WTC11 (cell line): ENCODE measurements around the gene SLC23A2.

ENCODE experiments used
- AFF4 ChIP-seq: sonication (generic); formaldehyde crosslinking; IDR thresholded peaks from 2 replicates; pipeline ENCODE4 v1.8.1; 2023; ENCODE audit warnings: mild to moderate bottlenecking, missing genetic modification reagents, borderline replicate concordance
- CREB1 ChIP-seq: sonication (generic); formaldehyde crosslinking; IDR thresholded peaks from 2 replicates; pipeline ENCODE4 v1.8.0; 2023; ENCODE audit warnings: mild to moderate bottlenecking, missing genetic modification reagents
- CTCF ChIP-seq: fragments of 200-600 bp; IDR thresholded peaks from 2 replicates; pipeline ENCODE4 v1.8.0; 2022; ENCODE audit warnings: antibody characterized with exemption
- ETV6 ChIP-seq: sonication (generic); formaldehyde crosslinking; IDR thresholded peaks from 2 replicates; pipeline ENCODE4 v1.8.1; 2022; ENCODE audit warnings: mild to moderate bottlenecking, missing genetic modification reagents
- GRHL2 ChIP-seq: fragments of 250-450 bp; sonication (Bioruptor Pico); IDR thresholded peaks from 2 replicates; pipeline ENCODE4 v1.8.0; 2022; ENCODE audit warnings: mild to moderate bottlenecking, moderate library complexity; ENCODE audit not compliant: insufficient replicate concordance, severe bottlenecking
- NR2C2 ChIP-seq: sonication (generic); formaldehyde crosslinking; IDR thresholded peaks from 2 replicates; pipeline ENCODE4 v1.8.0; 2022; ENCODE audit warnings: mild to moderate bottlenecking, missing genetic modification reagents
- TCF7 ChIP-seq: sonication (generic); formaldehyde crosslinking; IDR thresholded peaks from 2 replicates; pipeline ENCODE4 v1.8.0; 2022; ENCODE audit warnings: mild to moderate bottlenecking, low read depth, missing genetic modification reagents, moderate library complexity
- ZNF317 ChIP-seq: sonication (generic); formaldehyde crosslinking; IDR thresholded peaks from 2 replicates; pipeline ENCODE4 v1.8.1; 2023; ENCODE audit warnings: low read depth, mild to moderate bottlenecking, moderate library complexity, missing genetic modification reagents, borderline replicate concordance

- no peak for TF ChIP-seq CTCF
- no peak for TF ChIP-seq GRHL2 (CRISPR knock-in tag)
- no peak for TF ChIP-seq AFF4 (CRISPR knock-in tag)
- TF ChIP-seq CREB1 (CRISPR knock-in tag), result no peak
- no peak for TF ChIP-seq ETV6
- no peak for TF ChIP-seq TCF7 (CRISPR knock-in tag)
- no peak for TF ChIP-seq NR2C2 (CRISPR knock-in tag)
- no peak for TF ChIP-seq ZNF317 (CRISPR knock-in tag)
Measured at GRCh38 chr20:4828830-4829513, 172.3 kb downstream of the SLC23A2 start.
